GM21576 (cell line): ENCODE data around the gene MED23.
"Not testable (repeated sequence)": the region's sequence is repeated elsewhere in the genome, so short reads cannot be mapped to it uniquely, and the experiment has no call there.

ENCODE experiments used
- ATAC-seq: cut with Tn5 transposase; IDR thresholded peaks from one replicate; pipeline ENCODE4 v1.9.1; 2021; ENCODE audit warnings: mild to moderate bottlenecking, moderate library complexity; ENCODE audit not compliant: unreplicated experiment

The MED23 gene

GRCh38 chr6:131581523-131581922, 46.5 kb downstream of the MED23 start:
- ATAC-seq, result no peak

GRCh38 chr6:131575834-131576478, 52.1 kb downstream of the MED23 start:
- ATAC-seq, result no peak

GRCh38 chr6:131574686-131575085, 53.4 kb downstream of the MED23 start:
- no peak for ATAC-seq

- no peak for ATAC-seq
Measured at GRCh38 chr6:131574133-131574532, 53.9 kb downstream of the MED23 start.

- ATAC-seq, result no peak
Measured at GRCh38 chr6:131572686-131573415, 55.2 kb downstream of the MED23 start, which contains the start of gene ARG1. TSS of gene ARG1 (plus strand) at chr6:131573226. CDS start at chr6:131573283, 57 bp downstream.

- ATAC-seq, result no peak
Measured at GRCh38 chr6:131568726-131569125, 59.3 kb downstream of the MED23 start.

- no peak for ATAC-seq
Measured at GRCh38 chr6:131565056-131565455, 63.0 kb downstream of the MED23 start.

- ATAC-seq, result no peak
Measured at GRCh38 chr6:131561925-131562707, 65.9 kb downstream of the MED23 start.

- ATAC-seq, result no peak
Measured at GRCh38 chr6:131558922-131559321, 69.1 kb downstream of the MED23 start.

- no peak for ATAC-seq
Measured at GRCh38 chr6:131555992-131556391, 72.0 kb downstream of the MED23 start.

- ATAC-seq, result no peak
Measured at GRCh38 chr6:131552572-131552971, 75.5 kb downstream of the MED23 start.

- no peak for ATAC-seq
Measured at GRCh38 chr6:131551902-131552301, 76.1 kb downstream of the MED23 start.

- ATAC-seq, result no peak
Measured at GRCh38 chr6:131549811-131550210, 78.2 kb downstream of the MED23 start.

- ATAC-seq, result no peak
Measured at GRCh38 chr6:131548441-131548840, 79.6 kb downstream of the MED23 start.

- ATAC-seq, result no peak
Measured at GRCh38 chr6:131547488-131547887, 80.6 kb downstream of the MED23 start.

GRCh38 chr6:131545317-131545716, 82.7 kb downstream of the MED23 start:
- no peak for ATAC-seq

GRCh38 chr6:131538615-131539014, 89.4 kb downstream of the MED23 start:
- not testable (repeated sequence) for ATAC-seq

GRCh38 chr6:131532580-131533039, 95.4 kb downstream of the MED23 start:
- ATAC-seq, result peak; percentile 96

GRCh38 chr6:131531681-131532080, 96.4 kb downstream of the MED23 start:
- ATAC-seq, result not testable (repeated sequence)

- not testable (repeated sequence) for ATAC-seq
Measured at GRCh38 chr6:131530936-131531335, 97.1 kb downstream of the MED23 start.

GRCh38 chr6:131524695-131525336, 103.2 kb downstream of the MED23 start:
- no peak for ATAC-seq
